B cell (primary cell): ENCODE results near the gene VPS13A. TPM values are rescaled to one million over a fixed set of nuclear protein-coding genes. Genes with fewer than 3 reads are reported as not detected.

Experiments
- ATAC-seq: fragments of 200-7000 bp; cut with Tn5 transposase; one replicate; pipeline ENCODE4 v1.10.0; 2021; ENCODE audit warnings: low read depth, mild to moderate bottlenecking, moderate number of reproducible peaks, moderate library complexity
- CTCF ChIA-PET: fragments of 350-600 bp; sonication (Branson Sonifier 250); formaldehyde crosslinking; loops from one replicate; lab custom pipeline; 2021; ENCODE audit warnings: antibody characterized with exemption, inconsistent platforms; lab: Charles Lee
- POLR2A ChIA-PET: fragments of 350-600 bp; sonication (Branson Sonifier 250); formaldehyde crosslinking; loops from one replicate; lab custom pipeline; 2021; ENCODE audit warnings: antibody characterized with exemption; lab: Charles Lee
- DNase-seq: peaks from one replicate; pipeline ENCODE4 v3.0.0; 2013
- H2AFZ ChIP-seq: 2 replicates; pipeline ENCODE4 v1.6.1; 2012; ENCODE audit warnings: mild to moderate bottlenecking, low read depth, low read length; ENCODE audit not compliant: insufficient read depth, poor library complexity, severe bottlenecking
- H3K27ac ChIP-seq, 2 donors: 1 replicate in 1 of 2; 2 replicates in 1 of 2; pipeline ENCODE4 v1.5.1; 2012 to 2013; ENCODE audit warnings: low read length in 2 of 2, mild to moderate bottlenecking in 2 of 2, moderate library complexity in 1 of 2
- H3K27me3 ChIP-seq, 4 experiments: fragments of 200-600 bp in 1 of 4; sonication (generic) in 1 of 4; replicated peaks in 1 of 4; 1 replicate in 2 of 4; 2 replicates in 2 of 4; pipeline versions ENCODE4 v1.6.1 to v1.7.0; 2013 to 2016; ENCODE audit warnings: low read length in 3 of 4, mild to moderate bottlenecking in 2 of 4, mixed read lengths in 1 of 4, moderate library complexity in 1 of 4; ENCODE audit not compliant: insufficient read depth in 4 of 4, control insufficient read depth in 3 of 4; ENCODE audit errors: control extremely low read depth in 1 of 4
- H3K36me3 ChIP-seq, 2 experiments: replicated peaks in 1 of 2; 1 replicate in 1 of 2; 2 replicates in 1 of 2; pipeline versions ENCODE4 v1.6.1 to v1.7.1; 2013; ENCODE audit warnings: low read length in 1 of 2; ENCODE audit not compliant: insufficient read depth in 2 of 2, control insufficient read depth in 1 of 2; ENCODE audit errors: control extremely low read depth in 1 of 2, extremely low read depth in 1 of 2
- H3K4me1 ChIP-seq, 2 donors: fragments of 200-600 bp in 1 of 2; sonication (generic) in 1 of 2; 1 replicate in 1 of 2; 2 replicates in 1 of 2; pipeline versions ENCODE4 v1.5.1 to v1.6.1; 2013 to 2017; ENCODE audit warnings: low read length in 2 of 2; ENCODE audit not compliant: control insufficient read depth in 2 of 2, insufficient read depth in 2 of 2
- H3K4me2 ChIP-seq: replicated peaks from 2 replicates; pipeline ENCODE3; 2012; ENCODE audit warnings: mild to moderate bottlenecking, low read depth, low read length; ENCODE audit not compliant: poor library complexity, severe bottlenecking
- H3K4me3 ChIP-seq, 5 experiments: fragments of 200-600 bp in 1 of 5; sonication (generic) in 1 of 5; 1 replicate in 3 of 5; 2 replicates in 2 of 5; pipeline versions ENCODE4 v1.5.1 to v1.7.0; 2011 to 2016; ENCODE audit warnings: low read length in 4 of 5, mild to moderate bottlenecking in 4 of 5, low read depth in 2 of 5, control low read depth in 1 of 5, moderate library complexity in 1 of 5; ENCODE audit not compliant: insufficient read depth in 1 of 5; ENCODE audit errors: control extremely low read depth in 1 of 5, extremely low read depth in 1 of 5
- H3K79me2 ChIP-seq: fragments of 200-600 bp; sonication (generic); one replicate; pipeline ENCODE4 v1.6.0; 2016; ENCODE audit warnings: low read length; ENCODE audit not compliant: control insufficient read depth, insufficient read depth
- H3K9ac ChIP-seq: fragments of 200-600 bp; sonication (generic); 2 replicates; pipeline ENCODE4 v1.6.1; 2017; ENCODE audit warnings: mild to moderate bottlenecking, low read length, moderate library complexity
- H3K9me3 ChIP-seq, 3 donors: one replicate each; pipeline versions ENCODE4 v1.6.1 to v1.7.1; 2013; ENCODE audit warnings: low read length in 2 of 3; ENCODE audit not compliant: control insufficient read depth in 2 of 3, insufficient read depth in 1 of 3; ENCODE audit errors: control extremely low read depth in 1 of 3
- H4K20me1 ChIP-seq: 2 replicates; pipeline ENCODE4 v1.6.0; 2012; ENCODE audit warnings: mild to moderate bottlenecking, low read length; ENCODE audit not compliant: insufficient read depth, control insufficient read depth, poor library complexity, severe bottlenecking
- H3K27ac Mint-ChIP-seq: one replicate; pipeline ENCODE4 v1.8.0; 2021; ENCODE audit warnings: mixed read lengths
- H3K27me3 Mint-ChIP-seq: one replicate; pipeline ENCODE4 v1.8.0; 2021; ENCODE audit warnings: mixed read lengths
- H3K4me1 Mint-ChIP-seq: one replicate; pipeline ENCODE4 v1.8.0; 2021; ENCODE audit warnings: mixed read lengths
- H3K4me3 Mint-ChIP-seq: one replicate; pipeline ENCODE4 v1.8.0; 2021; ENCODE audit warnings: mixed read lengths
- H3K9me3 Mint-ChIP-seq: one replicate; pipeline ENCODE4 v1.8.0; 2022; ENCODE audit warnings: mixed read lengths; ENCODE audit not compliant: insufficient read depth
- EZH2 ChIP-seq: IDR thresholded peaks from 2 replicates; pipeline ENCODE4 v1.6.1; 2012; ENCODE audit warnings: borderline replicate concordance, low read depth, mild to moderate bottlenecking, moderate library complexity, low read length; ENCODE audit not compliant: insufficient read depth, poor library complexity, severe bottlenecking
- WGBS: methylation state at CpG from one replicate; pipeline ENCODE4 v1.1.5; 2013; ENCODE audit warnings: missing lambda C conversion rate; ENCODE audit not compliant: insufficient coverage; 5-methylcytosine and 5-hydroxymethylcytosine counted together
- intact Hi-C: fragments of 100-400 bp; cut with micrococcal nuclease; formaldehyde crosslinking; loops from one replicate; pipeline ENCODE4 v1.10.0; 2022
- polyA plus RNA-seq: library from polyadenylated mRNA; depleted of rRNA; stranded (reverse); fragments of >200 nt; gene quantifications from 2 replicates; pipeline ENCODE4 v1.2.3, GENCODE V29; 2012
- total RNA-seq, 2 donors: library from RNA; stranded (reverse); fragments of 120-200 nt in 1 of 2; gene quantifications; 1 replicate in 1 of 2; 2 replicates in 1 of 2; pipeline versions ENCODE4 v1.2.3 to v1.2.4, GENCODE V29; 2013 to 2022
- TF ChIP-seq, protein P1 (sequence below): fragments of 200-600 bp; IDR thresholded peaks from one replicate; pipeline ENCODE4 v1.8.0; 2022; ENCODE audit warnings: antibody characterized with exemption, mild to moderate bottlenecking

VPS13A gene
- total and polyA plus RNA-seq, 2 donors (not counting 1 experiment from before 2014, with no cell fraction given) = 6.5 to 57.8 TPM

DNA sequence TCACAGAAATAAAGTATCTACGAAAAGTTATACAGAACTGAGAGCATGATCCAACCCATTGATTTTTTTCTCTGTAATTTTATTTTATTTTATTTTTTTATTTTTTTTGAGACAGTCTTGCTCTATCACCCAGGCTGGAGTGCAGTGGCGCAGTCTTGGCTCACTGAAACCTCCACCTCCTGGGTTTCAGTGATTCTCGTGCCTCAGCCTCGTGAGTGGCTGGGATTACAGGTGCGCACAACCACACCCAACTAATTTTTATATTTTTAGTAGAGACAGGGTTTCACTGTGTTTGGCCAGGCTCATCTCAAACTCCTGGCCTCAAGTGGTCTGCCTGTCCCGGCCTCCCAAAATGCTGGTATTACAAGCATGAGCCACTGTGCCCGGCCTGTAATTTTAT is 107.3 kb downstream of the VPS13A start:
- no peak overlapping the region for H3K27ac Mint-ChIP-seq
- ATAC-seq = no peak
- intact Hi-C loops = no loop called here
- Histone ChIP-seq H3K27ac (no peak overlapping the region), H3K36me3 (peaks cover 0 to 8% of the 10 kb centered on the region in 2 experiments), H3K79me2 (no peaks in the 10 kb centered on the region), H3K4me1 (no peaks in the 10 kb centered on the region), H3K9me3 (peaks cover 0 to 9% (median 4%) of the 10 kb centered on the region in 3 donors), H3K27me3 (no peaks in the 10 kb centered on the region), H4K20me1 (no peaks in the 10 kb centered on the region), H3K4me3 (no peak overlapping the region), H3K9ac (no peak overlapping the region), H2AFZ (no peak overlapping the region), H3K4me2 (no peak overlapping the region)
- WGBS = no CpG with 5 or more reads among the region's 7 CpGs
- H3K9me3 Mint-ChIP-seq = peaks cover 9% of the 10 kb centered on the region
- H3K4me3 Mint-ChIP-seq = no peak overlapping the region
- H3K4me1 Mint-ChIP-seq = no peaks in the 10 kb centered on the region
- ChIA-PET POLR2A (no interaction called here), CTCF (no interaction called here)
- H3K27me3 Mint-ChIP-seq = no peaks in the 10 kb centered on the region
- no peak for DNase-seq
- TF ChIP-seq, protein P1, sequence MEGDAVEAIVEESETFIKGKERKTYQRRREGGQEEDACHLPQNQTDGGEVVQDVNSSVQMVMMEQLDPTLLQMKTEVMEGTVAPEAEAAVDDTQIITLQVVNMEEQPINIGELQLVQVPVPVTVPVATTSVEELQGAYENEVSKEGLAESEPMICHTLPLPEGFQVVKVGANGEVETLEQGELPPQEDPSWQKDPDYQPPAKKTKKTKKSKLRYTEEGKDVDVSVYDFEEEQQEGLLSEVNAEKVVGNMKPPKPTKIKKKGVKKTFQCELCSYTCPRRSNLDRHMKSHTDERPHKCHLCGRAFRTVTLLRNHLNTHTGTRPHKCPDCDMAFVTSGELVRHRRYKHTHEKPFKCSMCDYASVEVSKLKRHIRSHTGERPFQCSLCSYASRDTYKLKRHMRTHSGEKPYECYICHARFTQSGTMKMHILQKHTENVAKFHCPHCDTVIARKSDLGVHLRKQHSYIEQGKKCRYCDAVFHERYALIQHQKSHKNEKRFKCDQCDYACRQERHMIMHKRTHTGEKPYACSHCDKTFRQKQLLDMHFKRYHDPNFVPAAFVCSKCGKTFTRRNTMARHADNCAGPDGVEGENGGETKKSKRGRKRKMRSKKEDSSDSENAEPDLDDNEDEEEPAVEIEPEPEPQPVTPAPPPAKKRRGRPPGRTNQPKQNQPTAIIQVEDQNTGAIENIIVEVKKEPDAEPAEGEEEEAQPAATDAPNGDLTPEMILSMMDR = no peak
- no peak for TF ChIP-seq EZH2

DNA sequence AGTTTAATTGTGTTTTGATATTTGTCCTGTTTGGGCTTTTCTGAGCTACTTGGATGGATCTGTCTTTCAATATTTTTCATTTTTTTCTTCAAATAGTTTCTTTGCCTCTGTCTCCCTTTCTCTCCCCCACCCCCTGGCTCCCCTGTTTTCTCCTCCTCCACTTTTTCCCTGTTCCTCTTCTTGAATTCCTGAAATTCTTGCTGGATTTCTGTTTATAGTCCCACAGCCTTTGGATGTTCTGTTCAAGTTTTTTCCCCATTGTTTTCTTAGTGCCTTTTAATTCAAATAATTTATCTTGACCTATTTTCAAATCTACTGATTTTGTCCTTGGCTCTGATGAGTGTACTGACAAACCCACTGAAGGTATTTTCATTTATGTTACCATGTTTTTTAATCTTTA is 113.0 kb downstream of the VPS13A start:
- intact Hi-C loops = no loop called here
- CTCF ChIA-PET = no interaction called here
- no peak overlapping the region for H3K4me2 ChIP-seq

More for the DNA sequence above, 113.0 kb downstream of the VPS13A start:
- peaks cover 9% of the 10 kb centered on the region for H3K9me3 Mint-ChIP-seq
- no peak overlapping the region for H2AFZ ChIP-seq
- no peak for DNase-seq
- no peak overlapping the region for H3K27ac Mint-ChIP-seq
- TF ChIP-seq, protein P1 = no peak
- no peak for TF ChIP-seq EZH2
- H3K4me1 ChIP-seq = no peaks in the 10 kb centered on the region
- POLR2A ChIA-PET = no interaction called here
- H3K4me3 Mint-ChIP-seq = no peak overlapping the region
- no peak overlapping the region for H3K4me3 ChIP-seq
- no peak overlapping the region for H3K27ac ChIP-seq
- H3K79me2 ChIP-seq = no peaks in the 10 kb centered on the region
- H3K9ac ChIP-seq = no peak overlapping the region
- no peaks in the 10 kb centered on the region for H3K27me3 Mint-ChIP-seq
- no peak for ATAC-seq
- no peaks in the 10 kb centered on the region for H3K27me3 ChIP-seq
- H4K20me1 ChIP-seq = no peaks in the 10 kb centered on the region
- peaks cover 0 to 9% (median 4%) of the 10 kb centered on the region in 3 donors for H3K9me3 ChIP-seq
- peaks cover 0 to 3% of the 10 kb centered on the region in 2 experiments for H3K36me3 ChIP-seq
- no peaks in the 10 kb centered on the region for H3K4me1 Mint-ChIP-seq
